H9 (cell line): ENCODE measurements around the gene FAM184A. TPM values are rescaled to one million over a fixed set of nuclear protein-coding genes. Genes with fewer than 3 reads are reported as not detected.

Experiments used
- DNase-seq: peaks from one replicate; pipeline ENCODE4 v3.0.0-alpha.2; 2017
- H2AFZ ChIP-seq: one replicate; pipeline ENCODE4 v1.6.1; 2013; ENCODE audit warnings: mild to moderate bottlenecking, low read length, control low read depth, moderate library complexity
- H2AK5ac ChIP-seq: 2 replicates; pipeline ENCODE4 v1.6.1; 2013; ENCODE audit warnings: low read length, control low read depth, mixed read lengths; ENCODE audit not compliant: insufficient read length
- H2BK120ac ChIP-seq: one replicate; pipeline ENCODE4 v1.6.1; 2013; ENCODE audit warnings: low read depth, mild to moderate bottlenecking, low read length, control low read depth, inconsistent platforms; ENCODE audit not compliant: poor library complexity, severe bottlenecking
- H2BK12ac ChIP-seq: 2 replicates; pipeline ENCODE4 v1.6.1; 2013; ENCODE audit warnings: low read length, control low read depth, mixed read lengths, low read depth; ENCODE audit not compliant: insufficient read length
- H2BK15ac ChIP-seq: 2 replicates; pipeline ENCODE4 v1.6.1; 2013; ENCODE audit warnings: low read depth, low read length, control low read depth
- H2BK20ac ChIP-seq: one replicate; pipeline ENCODE4 v1.6.1; 2013; ENCODE audit warnings: low read depth, mild to moderate bottlenecking, low read length, control low read depth, inconsistent platforms; ENCODE audit not compliant: poor library complexity, severe bottlenecking
- H2BK5ac ChIP-seq: 2 replicates; pipeline ENCODE4 v1.6.1; 2013; ENCODE audit warnings: low read length, control low read depth, mixed read lengths; ENCODE audit not compliant: insufficient read length
- H3K14ac ChIP-seq: 2 replicates; pipeline ENCODE4 v1.6.1; 2013; ENCODE audit warnings: low read length, control low read depth; ENCODE audit not compliant: insufficient read depth
- H3K18ac ChIP-seq: 2 replicates; pipeline ENCODE4 v1.6.1; 2013; ENCODE audit warnings: low read depth, mild to moderate bottlenecking, mixed read lengths, low read length, control low read depth; ENCODE audit not compliant: insufficient read length
- H3K23ac ChIP-seq: 2 replicates; pipeline ENCODE4 v1.6.1; 2013; ENCODE audit warnings: low read length, control low read depth, mixed read lengths, low read depth; ENCODE audit not compliant: insufficient read length
- H3K23me2 ChIP-seq: 2 replicates; pipeline ENCODE4 v1.6.1; 2013; ENCODE audit warnings: low read depth, mild to moderate bottlenecking, mixed read lengths, low read length, control low read depth; ENCODE audit not compliant: insufficient read length, poor library complexity, severe bottlenecking
- H3K27ac ChIP-seq: 2 replicates; pipeline ENCODE4 v1.5.1; 2013; ENCODE audit warnings: low read length, control low read depth, mixed read lengths, low read depth; ENCODE audit not compliant: insufficient read length
- H3K27me3 ChIP-seq: 2 replicates; pipeline ENCODE4 v1.6.1; 2013; ENCODE audit warnings: low read length, control low read depth, inconsistent platforms; ENCODE audit not compliant: insufficient read depth
- H3K4ac ChIP-seq: 2 replicates; pipeline ENCODE4 v1.6.1; 2013; ENCODE audit warnings: low read depth, mild to moderate bottlenecking, control low read depth, inconsistent platforms, low read length, moderate library complexity
- H3K4me1 ChIP-seq: 2 replicates; pipeline ENCODE4 v1.6.1; 2013; ENCODE audit warnings: low read length, control low read depth, inconsistent platforms; ENCODE audit not compliant: insufficient read depth
- H3K4me2 ChIP-seq: 2 replicates; pipeline ENCODE4 v1.6.1; 2013; ENCODE audit warnings: low read length, control low read depth, mixed read lengths; ENCODE audit not compliant: insufficient read length, insufficient read depth
- H3K56ac ChIP-seq: 2 replicates; pipeline ENCODE4 v1.6.1; 2013; ENCODE audit warnings: low read depth, mild to moderate bottlenecking, mixed read lengths, low read length, control low read depth; ENCODE audit not compliant: insufficient read length
- H3K79me1 ChIP-seq: 2 replicates; pipeline ENCODE4 v1.6.1; 2013; ENCODE audit warnings: low read depth, mild to moderate bottlenecking, moderate library complexity, low read length, control low read depth, inconsistent platforms; ENCODE audit not compliant: insufficient read depth, poor library complexity, severe bottlenecking
- H3K79me2 ChIP-seq: 2 replicates; pipeline ENCODE4 v1.6.1; 2013; ENCODE audit warnings: low read length, control low read depth, inconsistent platforms; ENCODE audit not compliant: insufficient read depth
- H3K9ac ChIP-seq: 2 replicates; pipeline ENCODE4 v1.6.1; 2013; ENCODE audit warnings: low read length, control low read depth, mixed read lengths; ENCODE audit not compliant: insufficient read length; ENCODE audit errors: extremely low read depth
- H3K9me3 ChIP-seq: one replicate; pipeline ENCODE4 v1.6.1; 2013; ENCODE audit warnings: low read depth, low read length, inconsistent platforms; ENCODE audit not compliant: control insufficient read depth
- H3T11ph ChIP-seq: one replicate; pipeline ENCODE4 v1.6.1; 2013; ENCODE audit warnings: mild to moderate bottlenecking, low read length, control low read depth, inconsistent platforms
- H4K20me1 ChIP-seq: one replicate; pipeline ENCODE4 v1.6.1; 2013; ENCODE audit not compliant: control insufficient read depth, insufficient read length, insufficient read depth
- H4K5ac ChIP-seq: 2 replicates; pipeline ENCODE4 v1.6.1; 2013; ENCODE audit warnings: low read depth, mild to moderate bottlenecking, mixed read lengths, low read length, control low read depth; ENCODE audit not compliant: insufficient read length
- H4K8ac ChIP-seq: replicated peaks from 2 replicates; pipeline ENCODE4 v1.6.1; 2013; ENCODE audit warnings: low read length, control low read depth, mixed read lengths, low read depth; ENCODE audit not compliant: insufficient read length
- H4K91ac ChIP-seq: 2 replicates; pipeline ENCODE4 v1.6.1; 2013; ENCODE audit warnings: low read depth, mild to moderate bottlenecking, moderate library complexity, mixed read lengths, low read length, control low read depth; ENCODE audit not compliant: insufficient read length
- H3K27ac Mint-ChIP-seq, 3 experiments: 2 replicates in 2 of 3; 3 replicates in 1 of 3; pipeline ENCODE4 v1.8.0; 2020 to 2021; ENCODE audit warnings: mixed read lengths in 3 of 3, mild to moderate bottlenecking in 1 of 3, moderate library complexity in 1 of 3
- H3K27me3 Mint-ChIP-seq: 2 replicates; pipeline ENCODE4 v1.8.0; 2021; ENCODE audit warnings: low read depth, mild to moderate bottlenecking, moderate library complexity, mixed read lengths
- H3K36me3 Mint-ChIP-seq, 3 experiments: 2 replicates in 2 of 3; 3 replicates in 1 of 3; pipeline ENCODE4 v1.8.0; 2020 to 2021; ENCODE audit warnings: low read depth in 3 of 3, mixed read lengths in 3 of 3; ENCODE audit not compliant: insufficient read depth in 1 of 3
- H3K4me1 Mint-ChIP-seq, 2 experiments: 2 replicates each; pipeline ENCODE4 v1.8.0; 2020; ENCODE audit warnings: mixed read lengths in 2 of 2
- H3K4me3 Mint-ChIP-seq, 2 experiments: 2 replicates in 1 of 2; 3 replicates in 1 of 2; pipeline ENCODE4 v1.8.0; 2020 to 2021; ENCODE audit warnings: mild to moderate bottlenecking in 2 of 2, mixed read lengths in 2 of 2, moderate library complexity in 1 of 2
- H3K9me3 Mint-ChIP-seq, 2 experiments: 2 replicates in 1 of 2; 3 replicates in 1 of 2; pipeline ENCODE4 v1.8.0; 2020; ENCODE audit warnings: mild to moderate bottlenecking in 2 of 2, mixed read lengths in 2 of 2, moderate library complexity in 1 of 2
- CTCF ChIP-seq: fragments of 200-600 bp; sonication (generic); conservative IDR thresholded peaks from 3 replicates; pipeline ENCODE4 v1.8.0; 2021; ENCODE audit warnings: antibody characterized with exemption, mild to moderate bottlenecking
- WGBS: extraction: QIAGEN DNeasy Blood & Tissue Kit; methylation state at CpG from one replicate; pipeline ENCODE4 v1.1.7; 2013; ENCODE audit warnings: missing lambda C conversion rate, low lambda C conversion rate, mixed read lengths; ENCODE audit not compliant: insufficient read length; ENCODE audit errors: extremely low coverage; 5-methylcytosine and 5-hydroxymethylcytosine counted together
- total RNA-seq: library from RNA; stranded (reverse); gene quantifications from 2 replicates; pipeline ENCODE4 v1.2.1, GENCODE V29; 2021

FAM184A gene
- total RNA-seq, 1 experiment from 2014 or later = 11.4 TPM

GRCh38 chr6:118970866-118971265 lies 107.6 kb downstream of the FAM184A start:
- H3K56ac ChIP-seq = no peak overlapping the region
- Mint-ChIP-seq H3K36me3 (no peaks in the 10 kb centered on the region; a peak in 1 of 7 replicates), H3K27ac (no peak overlapping the region), H3K4me3 (no peak overlapping the region), H3K4me1 (peaks cover 11 to 12% of the 10 kb centered on the region in 2 experiments), H3K9me3 (no peaks in the 10 kb centered on the region), H3K27me3 (no peaks in the 10 kb centered on the region)
- H4K91ac ChIP-seq = no peak overlapping the region
- H4K20me1 ChIP-seq = no peaks in the 10 kb centered on the region
- no peak overlapping the region for H3K14ac ChIP-seq
- no peak overlapping the region for H2BK12ac ChIP-seq
- no peaks in the 10 kb centered on the region for H3K27me3 ChIP-seq
- no peak overlapping the region for H3K4ac ChIP-seq
- no peak for DNase-seq
- H2AK5ac ChIP-seq = no peak overlapping the region
- H2BK120ac ChIP-seq = no peak overlapping the region
- WGBS = no CpG with 5 or more reads among the region's 3 CpGs
- TF ChIP-seq CTCF = no peak
- H3K23me2 ChIP-seq = no peaks in the 10 kb centered on the region
- no peak overlapping the region for H2AFZ ChIP-seq
- H3K18ac ChIP-seq = no peak overlapping the region
- no peak overlapping the region for H3K4me2 ChIP-seq
- no peak overlapping the region for H3T11ph ChIP-seq
- H3K27ac ChIP-seq = no peak overlapping the region
- no peak overlapping the region for H2BK15ac ChIP-seq
- no peaks in the 10 kb centered on the region for H3K79me2 ChIP-seq
- H3K79me1 ChIP-seq = no peaks in the 10 kb centered on the region
- H3K9ac ChIP-seq = no peak overlapping the region
- no peak overlapping the region for H2BK20ac ChIP-seq
- H3K9me3 ChIP-seq = no peaks in the 10 kb centered on the region
- H2BK5ac ChIP-seq = no peak overlapping the region
- no peak overlapping the region for H4K5ac ChIP-seq
- no peaks in the 10 kb centered on the region for H3K4me1 ChIP-seq
- H3K23ac ChIP-seq = no peak overlapping the region
- no peak overlapping the region for H4K8ac ChIP-seq
